Measurements from ENCODE around the gene BCL7B.
"Not testable (repeated sequence)": the region's sequence is repeated elsewhere in the genome, so short reads cannot be mapped to it uniquely, and the experiment has no call there.

BCL7B gene

DNA sequence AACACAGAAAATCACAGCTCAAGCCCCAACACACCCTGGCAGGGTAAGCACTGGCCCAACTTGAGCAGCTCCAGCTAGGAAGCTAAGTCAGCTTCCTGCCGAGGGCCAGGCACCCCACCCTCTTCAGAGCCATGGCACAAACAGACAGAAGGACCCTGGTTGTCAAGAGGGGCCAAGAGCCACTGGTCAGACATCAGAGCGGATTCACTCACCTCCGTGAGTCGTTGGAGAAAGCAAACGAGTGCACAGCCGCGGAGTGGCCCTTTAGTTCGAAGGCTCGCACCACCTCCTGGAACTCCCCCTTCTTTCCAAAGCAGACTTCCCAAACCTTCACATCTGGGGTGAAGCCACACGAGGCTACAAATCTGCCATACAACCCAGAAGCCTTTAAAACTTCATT lies 13.5 kb upstream of the BCL7B start:
- DNase-seq = no peak

DNA sequence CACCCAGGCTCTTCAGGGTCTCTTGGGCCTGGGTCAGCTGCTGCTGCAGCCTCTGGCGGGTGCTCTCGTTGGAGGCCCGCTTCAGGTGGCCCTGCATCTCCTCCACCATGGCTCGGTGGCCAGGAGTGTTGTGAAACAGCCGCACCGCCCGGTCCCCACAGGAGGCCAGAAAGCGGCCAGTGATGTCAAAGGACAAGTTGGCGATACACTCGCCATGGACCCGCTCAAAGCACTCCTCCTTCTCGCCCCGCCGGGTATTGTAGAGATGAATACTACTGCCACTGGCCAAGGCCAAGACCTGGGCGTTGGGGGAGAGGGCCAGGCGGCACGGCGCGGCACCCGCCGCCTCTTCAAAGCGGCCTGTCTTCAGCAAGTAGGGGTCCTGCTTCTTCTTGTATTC lies 13.0 kb upstream of the BCL7B start:
- DNase-seq = no peak

GRCh38 chr7:73569042-73569608 lies 11.6 kb upstream of the BCL7B start:
- DNase-seq = no peak

GRCh38 chr7:73567846-73568685 lies 10.6 kb upstream of the BCL7B start:
- no peak for DNase-seq

DNA sequence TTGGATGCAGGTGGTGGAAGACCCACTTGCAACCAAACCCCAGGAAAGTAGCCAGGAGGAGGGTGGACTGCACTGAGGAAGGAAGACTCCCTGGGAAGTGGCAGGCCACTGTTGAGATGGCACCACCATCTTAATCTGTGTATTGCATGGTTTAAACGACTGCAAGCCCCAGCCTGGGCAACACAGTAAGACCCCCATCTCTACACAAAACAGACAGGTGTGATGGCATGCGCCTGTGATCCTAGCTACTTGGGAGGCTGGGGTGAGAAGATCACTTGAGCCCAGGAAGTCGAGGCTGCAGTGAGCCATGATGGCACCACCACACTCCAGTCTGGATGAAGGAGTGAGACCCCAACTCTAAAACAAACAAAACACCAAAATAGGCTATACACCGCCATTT lies 9.7 kb upstream of the BCL7B start:
- no peak for DNase-seq

- DNase-seq = not testable (repeated sequence)
These were observed 8.9 kb upstream of the BCL7B start for GRCh38 chr7:73566431-73566830.

GRCh38 chr7:73565675-73566340 lies 8.3 kb upstream of the BCL7B start:
- no peak for DNase-seq

GRCh38 chr7:73560109-73560835 lies 2.8 kb upstream of the BCL7B start:
- DNase-seq = no peak

- peak; percentile 94 to 97 for DNase-seq
These were observed 438 bp downstream of the BCL7B start for GRCh38 chr7:73557108-73557396.

GRCh38 chr7:73556208-73557107 lies 1.0 kb downstream of the BCL7B start:
- DNase-seq = no peak

- no peak for DNase-seq
These were observed 2.0 kb downstream of the BCL7B start for GRCh38 chr7:73555411-73555982.

GRCh38 chr7:73550093-73550492 lies 7.4 kb downstream of the BCL7B start:
- not testable (repeated sequence) for DNase-seq

GRCh38 chr7:73549176-73549575 lies 8.3 kb downstream of the BCL7B start:
- DNase-seq = no peak

GRCh38 chr7:73547841-73548240 lies 9.6 kb downstream of the BCL7B start:
- no peak for DNase-seq

DNA sequence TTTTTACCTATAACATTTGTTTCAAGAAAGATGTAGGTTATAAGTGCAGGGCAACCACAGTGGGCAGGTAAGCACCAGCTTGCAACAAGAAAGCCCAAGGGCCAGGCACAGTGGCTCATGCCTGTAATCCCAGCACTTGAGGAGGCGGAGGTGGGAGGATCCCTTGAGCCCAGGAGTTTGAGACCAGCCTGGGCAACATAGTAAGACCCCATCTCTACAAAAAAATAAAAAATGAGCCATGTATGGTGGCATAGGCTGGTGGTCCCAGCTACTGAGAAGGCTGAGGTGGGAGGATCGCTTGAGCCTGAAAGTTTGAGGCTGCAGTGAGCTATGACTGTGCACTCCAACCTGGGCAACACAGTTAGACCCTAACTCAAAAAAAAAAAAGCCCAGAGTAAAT lies 12.8 kb downstream of the BCL7B start:
- DNase-seq = no peak

GRCh38 chr7:73541722-73542121 lies 15.8 kb downstream of the BCL7B start:
- no peak for DNase-seq

DNA sequence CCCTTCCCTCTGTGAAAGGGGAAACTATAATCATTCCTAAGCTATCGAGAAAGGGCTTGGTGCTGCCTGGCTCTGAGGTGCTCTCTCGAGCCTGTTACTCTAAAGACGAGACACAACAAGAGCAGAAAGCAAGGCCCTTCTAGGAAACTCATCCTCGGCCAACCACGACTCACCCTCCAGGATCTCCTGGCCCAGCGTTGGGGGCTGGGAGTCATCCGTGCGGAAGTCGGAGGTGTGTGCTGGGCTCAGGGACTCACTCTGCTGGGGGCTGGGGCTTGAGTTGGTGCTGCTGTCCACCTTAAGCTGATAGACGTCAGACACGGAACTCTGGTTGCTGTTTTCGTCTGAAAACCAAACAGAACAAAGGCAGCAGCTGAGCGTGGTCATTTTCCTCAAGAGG lies 17.8 kb downstream of the BCL7B start:
- no peak for DNase-seq

DNA sequence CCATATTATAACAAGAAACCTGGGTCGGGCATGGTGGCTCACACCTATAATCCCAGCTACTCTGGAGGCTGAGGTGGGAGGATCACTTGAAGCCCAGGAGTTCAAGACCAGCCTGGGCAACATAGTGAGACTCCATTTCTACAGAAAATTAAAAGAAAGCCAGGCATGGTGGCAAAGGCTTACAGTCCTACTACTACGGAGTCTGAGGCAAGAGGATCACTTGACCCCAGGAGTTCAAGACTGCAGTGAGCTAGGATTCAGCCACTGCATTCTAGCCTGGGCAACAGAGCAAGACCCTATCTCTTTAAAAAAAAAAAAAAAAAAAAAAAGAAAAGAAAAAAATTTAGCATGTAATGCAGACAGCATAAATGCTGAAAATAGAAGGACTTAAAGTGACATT lies 19.0 kb downstream of the BCL7B start:
- not testable (repeated sequence) for DNase-seq

DNA sequence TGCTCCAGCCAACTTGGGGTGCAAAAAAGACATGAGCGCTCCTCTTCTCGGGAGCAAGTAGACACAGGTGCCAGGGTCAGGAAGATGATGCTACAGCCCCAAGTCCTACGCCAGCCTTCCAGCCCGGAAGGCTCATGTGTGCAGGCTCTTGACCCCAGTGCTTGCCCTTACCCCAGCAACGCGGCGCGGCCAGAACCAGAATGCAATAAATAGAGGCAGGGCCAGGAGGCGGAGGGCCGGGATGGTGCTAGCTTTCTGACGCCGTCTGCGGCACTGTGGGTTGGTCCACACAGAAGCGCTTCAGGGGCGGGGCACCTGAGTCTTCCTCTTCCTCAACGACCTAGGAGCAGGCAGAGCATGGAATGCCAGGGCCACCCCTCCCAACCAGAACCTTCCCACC lies 20.4 kb downstream of the BCL7B start:
- DNase-seq = no peak

GRCh38 chr7:73536479-73536878 lies 21.0 kb downstream of the BCL7B start:
- DNase-seq = no peak

DNA sequence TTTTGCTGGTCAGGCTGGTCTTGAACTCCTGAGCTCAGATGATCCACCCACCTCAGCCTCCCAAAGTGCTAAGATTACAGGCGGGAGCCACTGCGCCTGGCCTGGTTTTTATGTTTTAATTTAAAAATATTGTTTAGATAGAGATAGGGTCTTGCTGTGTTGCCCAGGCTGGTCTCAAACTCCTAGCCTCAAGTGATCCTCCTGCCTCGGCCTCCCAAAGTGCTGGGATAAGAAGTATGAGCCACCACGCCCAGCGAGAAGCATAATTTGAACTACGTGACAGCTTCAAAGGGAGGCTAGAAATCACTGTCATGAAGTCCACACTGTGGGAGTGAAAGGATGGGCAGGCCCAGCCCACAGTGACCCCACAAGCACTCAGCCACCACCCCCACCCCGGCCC lies 21.6 kb downstream of the BCL7B start:
- DNase-seq = not testable (repeated sequence)

GRCh38 chr7:73533742-73534141 lies 23.7 kb downstream of the BCL7B start:
- no peak for DNase-seq
